T-helper 1 cell (primary cell): ENCODE measurements around the gene TAS1R2.
"Not testable (repeated sequence)": the region's sequence is repeated elsewhere in the genome, so short reads cannot be mapped to it uniquely, and the experiment has no call there.

Source experiments
- DNase-seq, 5 donors: peaks; one replicate each; pipeline ENCODE4 v3.0.0-alpha.2; 2012 to 2020

The TAS1R2 gene

DNA sequence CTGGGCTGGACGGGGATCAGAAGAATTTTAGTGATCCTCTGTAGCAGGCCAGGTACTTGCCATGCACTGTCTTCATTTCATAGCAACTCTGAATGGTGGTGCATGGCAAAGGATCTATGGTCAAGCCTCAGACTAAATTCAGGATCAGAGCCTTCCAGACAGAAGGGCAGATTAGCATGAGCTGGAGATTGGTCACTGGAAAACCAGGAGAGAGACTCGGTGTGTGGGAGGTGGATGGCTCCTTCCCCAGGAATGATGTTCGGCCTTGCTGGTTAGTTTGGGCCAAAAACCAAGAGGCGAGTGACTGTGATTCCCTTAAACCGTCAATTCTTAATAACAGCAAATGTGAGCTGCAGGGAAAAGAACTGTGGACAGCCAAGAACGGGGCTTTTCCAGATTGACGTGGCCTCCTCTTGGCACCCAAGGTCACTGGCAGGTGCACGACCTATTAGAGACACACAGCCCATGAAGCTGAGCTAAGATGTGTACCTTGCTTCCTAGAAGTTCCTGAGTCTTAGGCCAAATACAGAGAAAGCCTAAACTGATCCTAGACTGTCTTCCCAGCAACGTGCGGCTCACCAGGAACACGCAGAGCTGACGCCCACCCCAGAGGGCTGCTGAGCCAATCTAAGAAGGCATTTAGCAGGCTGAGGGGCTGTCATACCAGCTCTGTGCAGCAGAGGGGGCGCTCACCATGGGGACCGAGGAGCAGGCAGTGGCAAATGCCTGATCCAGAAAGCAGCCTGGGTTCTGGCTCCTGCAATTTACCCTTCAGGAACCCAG, 24.4 kb upstream of the TAS1R2 start:
- DNase-seq: peak; percentile 30 to 66 (median 53)

DNA sequence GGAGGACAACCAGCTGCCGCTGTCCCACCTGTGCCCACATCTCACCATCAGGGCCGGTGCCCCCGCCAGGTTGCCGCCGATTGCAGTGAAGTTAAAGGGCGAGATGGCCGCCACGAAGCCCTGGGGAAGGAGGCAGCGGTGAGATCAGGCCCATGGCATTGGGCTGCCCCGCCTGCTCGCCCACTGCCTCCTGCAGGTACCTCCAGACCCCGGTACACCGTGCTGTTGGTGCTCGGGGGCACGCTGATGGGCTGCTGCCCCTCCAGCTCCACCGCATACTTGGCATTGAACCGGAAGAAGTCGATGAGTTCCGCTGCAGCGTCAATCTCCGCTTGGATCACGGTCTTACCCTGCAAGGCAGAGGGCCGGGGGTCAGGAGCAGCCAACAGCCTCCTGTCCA, 23.6 kb upstream of the TAS1R2 start:
- DNase-seq: no peak

DNA sequence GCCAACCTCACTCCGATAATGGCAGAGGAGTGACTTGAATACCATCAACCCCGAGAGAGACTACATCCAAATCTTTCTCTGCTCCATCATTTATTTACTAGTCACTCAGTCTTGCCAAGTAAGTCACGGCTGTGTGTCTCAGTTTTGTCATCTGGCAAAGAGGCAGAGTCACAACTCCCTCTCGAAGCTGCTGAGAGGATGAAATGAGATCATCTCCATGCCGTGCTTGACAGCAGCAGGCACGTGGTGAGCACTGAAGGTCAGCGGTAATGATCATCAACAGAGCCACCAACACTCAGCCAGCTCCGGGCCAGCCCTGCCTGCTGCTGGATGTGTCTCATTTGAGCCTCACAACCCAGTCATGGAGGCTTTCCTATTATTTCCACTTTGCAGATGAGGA, 23.0 kb upstream of the TAS1R2 start:
- DNase-seq: no peak

DNA sequence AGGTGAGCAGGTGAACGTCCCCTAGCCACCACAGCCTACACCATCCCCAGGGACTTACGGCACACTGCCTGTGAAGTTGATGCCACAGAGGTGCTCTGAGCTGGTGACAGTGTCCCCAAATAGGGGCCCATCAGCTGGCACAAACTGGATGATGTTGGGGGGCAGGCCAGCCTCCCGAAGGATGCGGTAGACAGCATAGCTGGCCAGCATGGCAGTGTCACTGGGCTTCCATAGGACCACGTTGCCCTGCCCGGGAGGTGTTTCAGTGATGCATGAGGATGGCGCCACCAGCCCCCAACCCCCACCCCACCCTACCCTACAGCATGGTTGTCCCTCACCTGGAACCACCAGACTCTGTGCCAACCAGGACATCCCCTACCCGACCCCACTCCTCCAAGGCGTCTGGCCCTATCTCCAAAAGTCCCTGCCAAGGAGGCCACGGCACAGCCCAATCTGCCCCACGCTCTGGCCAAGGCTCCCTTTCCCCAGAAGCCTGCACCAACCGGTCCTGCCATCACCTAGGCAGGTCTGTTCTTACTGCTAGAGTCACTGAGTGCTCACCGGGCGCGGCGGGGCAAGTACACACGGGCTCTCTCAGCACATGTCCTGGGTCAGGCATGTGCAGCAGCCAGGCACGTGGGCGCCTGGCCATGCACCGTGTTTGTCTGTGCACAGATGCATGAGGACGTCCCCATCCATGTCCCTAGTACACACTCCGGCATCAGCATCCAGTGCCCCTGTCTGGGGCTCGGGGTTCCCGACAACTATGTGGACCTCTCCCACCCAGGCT, 22.4 kb upstream of the TAS1R2 start:
- no peak for DNase-seq

DNA sequence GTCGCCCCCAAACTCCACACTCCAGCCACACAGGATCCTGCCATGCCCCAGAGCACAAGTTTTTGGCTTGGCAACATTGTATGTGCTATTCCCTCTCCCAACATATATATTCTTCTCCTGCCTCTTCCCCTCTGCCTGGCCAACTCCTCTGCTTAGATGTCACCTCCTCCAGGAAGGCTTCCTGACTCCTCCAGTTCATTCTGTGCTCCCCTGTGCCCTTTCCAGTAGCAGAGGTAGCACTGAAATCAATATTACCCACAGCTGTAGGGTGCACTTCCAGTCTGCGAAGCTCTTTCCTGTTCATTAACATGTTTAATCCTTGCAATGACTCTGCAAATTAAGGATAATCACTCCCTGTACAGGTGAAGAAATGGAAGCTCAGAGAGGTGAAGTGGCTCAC, 21.7 kb upstream of the TAS1R2 start:
- DNase-seq: no peak

DNA sequence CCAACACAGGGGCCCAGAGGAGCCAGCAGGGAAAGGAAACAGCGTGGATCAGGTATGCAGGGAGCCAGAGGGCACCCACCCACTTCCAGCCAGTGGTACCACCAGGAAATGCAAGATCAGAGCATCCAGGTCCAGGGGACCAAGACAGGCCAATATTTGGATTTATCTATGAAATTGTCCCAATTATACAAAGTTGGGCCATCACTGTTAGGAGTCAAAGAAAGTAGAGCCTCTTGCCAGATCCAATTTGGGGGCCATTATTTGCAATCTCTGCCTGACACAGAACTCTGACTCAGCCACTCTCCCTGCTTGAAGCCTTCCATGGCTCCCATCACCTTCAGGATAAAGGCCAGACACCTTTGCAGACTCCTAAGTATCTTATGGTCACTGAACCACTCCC, 21.1 kb upstream of the TAS1R2 start:
- DNase-seq: no peak

DNA sequence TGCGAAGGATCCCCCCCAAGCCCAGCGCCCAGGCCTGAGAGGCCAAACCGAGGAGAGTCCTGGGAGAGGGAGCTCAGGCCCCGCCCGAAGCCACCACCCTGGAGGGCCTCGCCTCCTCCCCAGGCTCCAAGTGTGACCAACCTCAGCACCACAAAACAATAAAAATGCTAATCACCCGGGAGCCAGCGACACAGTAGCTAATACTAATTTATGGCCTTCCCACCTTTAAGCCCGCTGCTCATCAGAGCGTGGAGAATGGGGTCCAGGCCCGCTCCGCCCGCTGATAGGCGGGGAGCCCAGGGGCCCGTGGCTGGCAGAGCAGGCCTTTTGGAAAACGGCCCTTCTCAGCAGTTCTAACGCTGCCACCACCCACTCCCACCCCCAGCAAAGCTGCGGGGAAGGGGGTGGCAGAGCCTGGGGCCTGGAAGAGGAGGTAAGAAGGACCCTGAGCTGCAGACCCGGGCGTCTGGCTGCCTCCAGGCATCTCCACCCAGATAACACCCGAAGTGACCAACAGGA, 20.4 kb upstream of the TAS1R2 start:
- no peak for DNase-seq

DNA sequence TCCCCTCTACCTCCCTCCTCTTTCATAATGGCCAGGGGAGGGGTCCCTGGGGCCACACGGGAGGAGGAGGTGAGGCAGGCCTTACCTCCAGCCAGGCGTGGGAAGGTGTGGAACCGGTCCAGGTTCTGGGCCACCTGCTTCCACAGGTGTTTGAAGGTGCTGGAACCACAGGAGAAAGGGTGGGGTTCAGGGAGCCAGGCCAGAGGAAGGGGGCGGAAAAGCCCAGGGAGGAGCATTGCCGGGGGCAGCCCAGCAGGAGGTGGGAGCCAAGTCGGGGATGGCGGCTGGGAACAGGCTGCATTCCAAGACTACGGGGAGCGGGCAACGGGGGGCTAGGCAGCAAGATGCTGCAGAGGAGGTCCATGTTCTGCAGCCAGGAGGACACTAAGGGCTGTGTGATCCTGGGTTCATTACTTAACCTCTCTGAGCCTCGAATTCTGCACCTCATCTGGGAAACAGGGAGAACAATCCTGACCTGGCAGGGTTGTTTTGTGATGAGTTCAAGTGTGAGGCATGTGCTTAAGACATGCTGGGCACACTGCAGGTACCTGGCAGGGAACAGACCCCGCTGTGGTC, 19.8 kb upstream of the TAS1R2 start:
- DNase-seq: no peak

DNA sequence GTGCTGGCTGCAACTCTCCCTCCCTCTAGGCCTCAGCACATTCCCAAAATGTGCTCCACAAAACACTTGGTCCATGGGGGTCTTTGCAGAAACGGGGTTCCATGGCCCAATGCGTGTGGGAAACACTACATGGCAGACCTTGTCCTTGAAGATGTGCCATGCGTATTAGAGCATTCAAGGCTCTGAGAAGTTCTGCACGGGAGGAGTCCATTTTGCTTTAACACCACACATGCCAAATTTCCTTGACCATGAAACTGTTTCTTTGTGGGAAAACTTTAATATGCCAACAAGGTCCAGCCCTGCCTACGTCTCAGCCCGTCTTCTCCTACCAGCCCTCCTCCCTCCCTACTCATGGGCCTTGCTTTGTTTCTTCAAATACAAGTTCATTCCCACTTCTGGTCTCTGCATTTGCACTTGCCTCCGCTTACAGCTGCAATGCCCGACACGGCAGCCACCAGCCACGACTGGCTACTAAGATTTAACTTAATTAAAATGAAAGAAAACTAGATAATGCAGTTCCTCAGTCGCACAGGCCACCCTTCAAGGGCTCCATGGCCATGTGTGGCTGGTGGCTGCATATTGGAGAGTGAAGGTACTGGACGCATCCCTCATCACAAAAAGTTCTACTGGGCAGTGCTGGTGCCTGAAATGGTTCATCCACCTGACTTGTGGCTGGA, 19.2 kb upstream of the TAS1R2 start:
- no peak for DNase-seq

DNA sequence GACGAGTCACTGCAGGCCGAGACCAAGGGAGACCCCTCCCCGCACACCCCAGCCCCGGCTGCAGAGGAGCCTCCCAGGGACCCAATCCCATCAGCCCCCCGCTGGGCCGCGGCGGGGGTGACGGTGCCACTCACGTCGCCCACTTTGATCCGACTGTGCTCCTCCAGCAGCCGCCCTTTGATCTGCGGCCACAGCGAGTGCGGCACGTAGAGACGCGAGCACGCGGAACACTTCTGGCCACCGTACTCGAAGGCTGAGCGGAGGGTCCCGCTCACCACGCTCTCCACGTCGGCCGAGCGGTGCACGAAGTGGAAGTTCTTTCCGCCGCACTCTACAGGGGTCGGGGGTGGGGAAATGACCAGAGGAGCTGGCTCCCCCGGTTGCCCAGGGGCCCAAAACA, 17.8 kb upstream of the TAS1R2 start:
- DNase-seq: no peak

DNA sequence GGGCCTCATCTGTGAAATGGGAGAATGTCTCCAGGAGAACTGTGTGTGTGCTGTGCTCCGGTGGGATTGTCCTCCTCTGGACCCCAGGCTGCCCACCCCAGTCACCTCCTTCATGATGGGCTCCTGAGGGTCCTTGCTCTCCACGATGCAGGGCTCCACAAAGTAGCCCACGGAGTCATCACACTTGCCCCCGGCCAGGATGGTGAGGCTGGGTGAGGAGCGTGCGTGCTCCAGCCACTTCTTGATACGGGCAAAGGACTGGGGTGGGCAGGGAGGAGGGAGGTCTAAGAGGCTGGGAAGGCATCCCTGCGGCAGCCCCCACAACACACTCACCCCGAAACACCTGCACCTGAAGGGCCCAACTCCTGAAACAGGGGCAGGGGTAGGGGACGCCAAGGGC, 16.8 kb upstream of the TAS1R2 start:
- no peak for DNase-seq

DNA sequence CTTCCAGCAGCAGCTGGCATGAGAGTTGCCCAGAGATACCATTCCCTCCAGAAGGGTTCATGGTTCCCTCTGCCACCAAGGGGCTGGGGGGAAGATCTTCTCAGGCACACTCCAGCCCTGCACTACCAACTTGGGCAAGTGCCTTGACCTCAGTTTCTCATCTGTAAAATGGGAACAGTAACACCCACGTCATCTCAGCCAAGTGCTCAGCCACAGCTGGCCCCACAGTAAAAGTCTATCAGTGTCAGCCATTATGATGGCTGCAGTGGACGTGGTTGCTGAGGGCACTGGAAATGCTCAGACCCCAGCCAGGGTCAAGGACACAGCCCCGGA, 16.3 kb upstream of the TAS1R2 start:
- no peak for DNase-seq

DNA sequence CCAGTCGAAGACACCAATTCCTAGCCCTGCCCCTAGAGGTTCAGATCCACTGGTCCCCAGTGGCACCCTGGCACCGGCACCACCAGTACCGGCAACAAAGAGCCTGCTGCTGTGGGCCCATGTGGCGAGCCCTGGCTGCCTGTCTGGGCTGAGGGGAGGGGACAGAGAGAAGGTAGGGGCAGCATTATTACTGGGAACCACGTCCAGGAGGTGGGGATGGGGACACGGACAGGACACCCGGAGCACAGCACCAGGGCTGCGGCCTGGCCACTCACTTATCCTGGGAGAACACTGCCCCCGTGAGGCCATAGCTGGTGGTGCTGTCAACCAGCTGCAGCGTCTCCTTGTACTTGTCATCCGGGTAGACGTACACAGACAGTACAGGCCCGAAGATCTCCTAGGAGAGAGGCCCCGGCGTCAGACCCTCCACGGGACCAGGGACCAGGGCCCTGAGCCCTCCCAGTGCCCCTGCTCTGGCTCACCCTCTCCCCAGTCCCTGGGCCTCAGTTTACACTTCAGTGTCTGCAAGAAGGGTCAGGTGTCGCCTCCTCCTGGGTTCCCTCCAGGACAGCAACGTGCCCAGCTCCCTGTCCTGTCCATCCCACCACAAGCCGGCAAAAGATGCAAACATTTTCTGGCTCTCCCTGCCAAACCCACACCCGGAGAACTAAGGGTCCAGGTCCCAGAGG, 15.8 kb upstream of the TAS1R2 start:
- peak; percentile 28 to 59 (median 43) for DNase-seq

DNA sequence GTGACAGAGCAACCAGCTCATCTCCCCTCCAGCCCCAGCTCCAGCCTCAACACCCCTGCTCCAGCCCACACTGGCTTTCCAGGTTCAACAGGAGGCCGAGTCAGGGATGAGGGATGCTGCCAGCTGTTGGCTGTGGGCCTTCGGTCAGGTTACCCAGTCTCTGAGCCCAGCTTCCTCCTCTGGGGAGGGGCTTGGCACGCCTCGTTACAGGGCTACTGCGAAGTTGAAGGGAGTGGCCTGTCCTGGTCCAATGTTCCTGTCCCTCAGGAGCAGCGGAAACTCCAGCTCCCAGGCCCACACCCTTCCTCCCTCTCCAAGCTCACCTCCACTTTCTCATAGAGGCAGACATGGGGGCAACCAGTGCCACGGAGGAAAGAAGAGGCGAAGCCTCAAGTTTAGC, 15.1 kb upstream of the TAS1R2 start:
- no peak for DNase-seq

DNA sequence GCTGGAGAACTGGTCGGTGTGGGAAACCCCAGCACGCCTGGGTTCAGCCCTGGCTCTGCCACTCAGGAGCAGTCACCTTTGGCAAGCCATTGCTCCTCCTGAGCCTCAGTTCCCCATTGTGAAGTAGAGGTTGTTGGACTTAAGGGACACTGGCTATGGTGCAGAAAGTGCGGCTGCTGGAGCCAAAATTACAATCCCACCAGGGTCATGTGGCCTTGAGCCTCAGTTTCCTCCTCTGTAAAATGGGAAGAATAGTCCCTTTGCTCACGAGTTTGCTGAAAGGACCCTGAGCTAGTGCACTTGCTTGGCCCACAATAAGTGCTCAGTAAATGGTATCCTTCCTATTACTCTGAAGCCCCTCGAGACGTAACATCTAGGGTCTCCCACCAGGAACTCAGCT, 14.6 kb upstream of the TAS1R2 start:
- DNase-seq: no peak

DNA sequence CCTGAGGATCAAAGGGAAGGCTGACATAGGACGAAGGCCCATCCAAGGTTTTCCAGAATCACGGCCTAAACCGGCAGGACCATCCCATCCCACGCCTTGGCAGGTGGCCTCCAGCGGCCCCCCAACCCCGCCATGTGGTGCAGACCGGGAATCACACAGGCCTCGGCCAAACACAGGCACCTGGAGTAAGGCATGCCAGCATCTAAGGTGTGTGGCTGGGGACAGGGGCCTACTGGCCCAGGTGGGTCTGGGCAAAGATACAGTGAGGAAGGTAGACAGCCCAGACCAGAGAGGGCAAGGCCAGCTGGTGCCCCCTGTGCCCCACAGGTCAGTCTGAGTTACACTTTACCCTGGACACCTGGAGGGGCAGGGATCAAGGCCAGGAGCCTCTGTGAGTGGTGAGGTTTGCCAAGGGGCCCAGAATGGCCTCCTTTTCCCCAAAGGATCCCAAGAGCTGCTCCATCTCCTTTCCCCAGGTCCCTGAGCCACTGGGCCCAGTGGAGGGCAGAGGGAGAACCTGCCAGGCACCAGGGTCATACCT, 12.7 kb upstream of the TAS1R2 start:
- no peak for DNase-seq

DNA sequence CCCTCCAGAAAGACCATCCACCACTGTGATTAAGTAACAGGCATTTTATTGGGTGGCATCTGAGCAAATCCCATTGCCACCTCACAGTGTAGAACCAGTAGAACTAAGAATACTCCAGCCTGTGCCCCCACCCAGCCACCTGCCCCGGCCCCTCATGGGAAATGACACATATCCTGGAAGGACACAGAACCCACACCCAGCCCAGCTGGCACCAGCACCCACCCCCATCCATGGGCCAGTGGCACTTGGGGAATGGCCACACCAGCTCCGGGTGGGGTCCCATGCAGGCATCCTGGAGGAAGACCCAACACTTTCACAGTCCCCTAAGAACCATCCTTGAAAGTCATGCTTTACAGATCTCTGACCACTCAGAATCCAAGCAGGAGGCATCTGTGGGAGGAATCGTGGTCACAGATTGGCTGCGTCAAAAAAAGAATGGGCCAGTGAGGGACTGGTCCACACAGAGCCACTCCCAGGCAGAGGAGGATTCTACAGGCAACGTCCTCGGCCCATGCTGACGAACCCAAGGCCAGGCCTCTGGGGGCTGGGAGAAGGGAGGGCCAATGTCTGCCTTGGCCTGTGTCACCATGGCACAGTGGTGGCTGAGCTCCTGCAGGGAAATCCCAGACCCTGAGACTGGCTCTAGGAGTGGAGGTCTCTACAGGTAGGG, 12.1 kb upstream of the TAS1R2 start:
- DNase-seq: no peak

DNA sequence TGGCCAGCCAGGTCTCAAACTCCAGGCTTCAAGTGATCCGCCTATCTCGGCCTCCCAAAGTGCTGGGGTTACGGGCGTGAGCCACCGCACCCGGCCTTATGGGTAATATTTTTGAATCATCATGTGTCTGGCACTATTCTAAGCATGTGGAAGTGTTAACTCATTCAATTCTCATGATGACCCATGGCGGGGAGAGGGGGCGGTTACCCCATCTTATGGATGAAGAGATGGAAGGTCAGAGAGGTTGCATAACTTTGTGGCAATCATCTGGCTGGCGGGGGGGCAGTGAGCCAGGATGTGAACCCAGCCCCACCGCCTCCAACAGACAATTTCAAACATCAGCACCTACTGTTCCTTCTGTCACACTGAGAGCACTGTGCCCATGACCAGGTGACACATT, 11.5 kb upstream of the TAS1R2 start:
- DNase-seq: no peak

DNA sequence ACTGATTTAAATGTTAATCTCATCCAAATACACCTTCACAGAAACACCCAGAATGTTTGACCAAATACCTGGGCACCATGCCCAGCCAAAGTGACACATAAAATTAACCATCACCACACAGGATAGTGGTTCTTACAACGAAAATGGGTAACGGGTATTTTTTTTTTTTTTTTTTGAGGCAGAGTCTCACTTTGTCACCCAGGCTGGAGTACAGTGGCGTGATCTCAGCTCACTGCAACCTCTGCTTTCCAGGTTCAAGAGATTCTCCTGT, 11.1 kb upstream of the TAS1R2 start:
- not testable (repeated sequence) for DNase-seq

DNA sequence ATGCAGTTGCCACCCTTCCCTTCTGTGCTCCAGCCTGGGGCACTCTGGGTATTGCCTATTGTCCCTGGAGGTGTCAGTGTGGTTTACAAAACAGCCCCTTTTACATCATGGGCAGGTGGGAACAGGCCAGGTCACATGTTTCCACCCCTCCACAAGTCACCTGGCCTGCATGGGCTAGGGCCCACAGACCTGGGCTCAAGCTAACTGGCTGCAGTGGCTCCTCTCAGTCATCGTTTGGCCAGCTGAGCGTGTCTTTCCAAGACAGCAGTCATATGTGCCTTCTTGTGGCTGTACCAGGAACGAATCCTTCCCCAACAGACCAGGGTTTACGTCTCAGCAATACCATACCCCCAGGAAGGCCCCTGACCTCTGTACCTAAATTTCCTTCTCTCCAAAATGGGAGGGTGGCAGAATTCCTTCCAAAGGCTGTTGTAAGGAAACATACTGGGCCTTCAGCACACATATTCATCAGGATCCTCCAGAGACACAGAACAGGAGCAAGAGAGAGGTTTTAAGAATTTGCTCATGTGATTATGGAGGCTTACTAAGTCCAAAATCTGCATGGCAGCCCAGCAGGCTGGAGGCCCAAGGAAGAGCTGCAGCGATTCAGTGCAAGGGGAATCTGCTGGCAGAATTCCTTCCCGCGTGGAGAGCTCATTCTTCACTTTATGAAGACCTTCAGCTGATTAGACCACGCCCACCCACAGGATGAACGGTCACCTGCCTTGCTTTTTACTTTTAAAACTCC, 10.6 kb upstream of the TAS1R2 start:
- no peak for DNase-seq

DNA sequence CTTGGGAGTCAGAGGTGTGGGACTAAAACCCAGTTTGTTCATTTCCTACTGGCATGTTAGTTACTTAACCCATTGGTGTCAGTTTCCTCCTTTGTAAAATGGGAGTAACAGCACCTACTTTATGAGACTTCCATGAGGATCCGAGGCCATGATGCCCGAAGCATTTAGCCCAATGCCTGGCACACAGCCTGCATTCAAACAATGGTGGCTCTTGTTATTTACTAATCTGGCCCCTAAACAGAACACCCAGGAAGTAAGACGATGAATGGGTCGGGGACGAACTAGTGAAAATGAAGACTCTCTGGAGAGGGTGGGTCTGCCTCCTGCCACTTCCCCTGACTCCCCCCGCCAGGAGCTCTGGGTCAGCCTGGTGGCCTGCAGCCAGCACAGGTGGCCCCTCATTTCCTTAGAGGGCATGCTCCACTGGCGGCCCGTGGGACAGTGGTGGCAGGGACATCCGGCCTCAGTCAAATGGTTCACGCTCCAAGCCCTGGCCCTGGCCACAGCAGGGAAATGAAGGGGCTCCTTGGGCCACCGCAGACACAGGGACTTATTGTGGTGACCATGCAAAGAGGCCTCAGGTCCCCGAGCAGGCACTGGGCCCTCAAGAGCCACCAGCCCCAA, 9.5 kb upstream of the TAS1R2 start:
- no peak for DNase-seq
